ENCODE measurements around the gene NRL.
"Not testable (repeated sequence)": the region's sequence is repeated elsewhere in the genome, so short reads cannot be mapped to it uniquely, and the experiment has no call there.

The NRL gene

GRCh38 chr14:24049002-24049401, 65.7 kb downstream of the NRL start:
- DNase-seq = not testable (repeated sequence)

DNA sequence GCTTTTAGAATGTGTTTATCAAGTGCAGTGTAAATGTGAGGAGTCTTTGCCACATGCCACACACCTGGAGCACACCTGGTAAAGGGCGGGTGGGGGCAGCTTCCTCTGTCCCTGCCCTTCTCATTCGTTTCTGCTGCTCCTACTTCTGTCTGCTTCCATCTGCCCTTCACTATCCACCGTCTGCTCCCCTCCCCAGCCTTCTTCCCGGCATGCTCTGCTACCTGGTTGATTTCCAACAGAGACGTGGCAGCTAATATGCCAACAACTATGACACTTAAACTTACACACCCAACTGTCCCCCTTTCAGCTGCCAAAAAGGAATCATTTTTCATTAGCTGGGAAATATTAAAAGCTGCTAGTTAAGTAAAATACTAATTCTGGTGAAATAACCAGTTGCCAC, 72.0 kb downstream of the NRL start:
- DNase-seq = peak; percentile 95

DNA sequence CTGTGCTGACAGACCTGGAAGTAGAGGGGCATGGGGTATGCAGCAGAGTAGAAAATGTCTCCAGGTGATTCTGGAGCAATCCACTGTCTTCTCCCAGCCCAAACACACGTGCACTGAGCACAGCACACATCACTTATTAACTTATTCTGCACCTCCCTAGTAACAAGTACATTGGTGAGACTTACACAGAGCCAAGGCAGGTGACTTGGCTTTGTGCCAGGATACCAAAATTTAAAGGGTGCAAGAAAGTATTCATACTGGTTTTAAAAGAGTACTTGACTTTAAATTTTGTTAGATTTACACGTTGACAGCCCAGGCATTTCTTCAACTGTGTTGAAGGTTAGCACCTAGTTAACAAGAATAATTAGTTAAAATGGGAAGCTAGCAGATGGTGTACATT, 74.1 kb downstream of the NRL start:
- no peak for DNase-seq

DNA sequence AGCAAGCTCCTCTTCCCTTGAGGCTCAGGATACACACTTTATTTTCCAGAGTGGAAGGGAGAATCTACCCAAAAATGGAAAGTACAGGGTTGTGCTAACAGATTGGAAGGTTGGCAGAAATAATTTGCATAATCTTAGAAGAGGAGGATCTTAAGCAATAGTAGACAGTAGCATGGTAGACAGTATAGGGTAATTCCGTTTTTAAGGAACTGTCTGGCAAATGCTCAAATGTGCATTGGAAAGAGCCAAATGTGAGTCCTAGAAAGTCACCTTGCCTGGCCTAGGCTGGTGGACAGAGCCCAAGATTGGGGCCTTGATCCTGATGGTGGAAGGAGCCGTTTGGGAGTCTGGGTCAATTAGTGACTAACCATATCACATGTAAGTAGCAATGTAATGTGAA, 76.1 kb downstream of the NRL start:
- no peak for DNase-seq

GRCh38 chr14:24037658-24038037, 77.1 kb downstream of the NRL start:
- no peak for DNase-seq

DNA sequence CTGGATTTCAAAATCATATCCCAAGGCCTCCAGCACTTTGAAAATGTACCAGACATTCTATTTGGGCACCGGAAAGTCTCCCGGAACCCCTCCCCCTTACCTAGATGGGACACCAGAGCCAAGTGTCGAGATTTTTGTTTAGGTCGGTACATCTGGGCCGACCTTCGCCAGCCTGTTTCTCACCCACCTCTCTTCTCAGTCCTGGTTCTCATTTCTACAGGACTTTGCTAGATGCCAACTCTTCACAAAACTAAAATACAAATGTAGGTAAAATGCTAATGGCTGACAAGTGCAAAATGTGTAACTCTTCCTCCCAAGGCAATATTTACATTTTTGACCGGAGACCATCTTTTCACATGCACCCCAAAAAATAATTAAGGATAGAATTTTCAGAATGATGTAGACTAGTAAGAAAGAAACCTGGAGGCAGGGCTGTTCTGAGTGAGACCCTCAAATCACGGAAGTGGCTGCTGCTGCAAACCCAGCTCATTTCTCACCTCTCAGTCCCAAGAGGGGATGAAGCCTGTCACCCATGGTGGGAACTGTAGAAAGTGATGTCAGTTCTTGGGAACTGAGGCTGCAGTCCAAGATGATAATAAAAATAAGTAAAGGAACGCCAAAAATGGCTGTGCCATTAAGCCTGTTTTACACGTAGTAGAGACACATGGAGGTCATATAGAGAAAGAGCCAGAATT, 77.6 kb downstream of the NRL start:
- DNase-seq = not testable (repeated sequence)

DNA sequence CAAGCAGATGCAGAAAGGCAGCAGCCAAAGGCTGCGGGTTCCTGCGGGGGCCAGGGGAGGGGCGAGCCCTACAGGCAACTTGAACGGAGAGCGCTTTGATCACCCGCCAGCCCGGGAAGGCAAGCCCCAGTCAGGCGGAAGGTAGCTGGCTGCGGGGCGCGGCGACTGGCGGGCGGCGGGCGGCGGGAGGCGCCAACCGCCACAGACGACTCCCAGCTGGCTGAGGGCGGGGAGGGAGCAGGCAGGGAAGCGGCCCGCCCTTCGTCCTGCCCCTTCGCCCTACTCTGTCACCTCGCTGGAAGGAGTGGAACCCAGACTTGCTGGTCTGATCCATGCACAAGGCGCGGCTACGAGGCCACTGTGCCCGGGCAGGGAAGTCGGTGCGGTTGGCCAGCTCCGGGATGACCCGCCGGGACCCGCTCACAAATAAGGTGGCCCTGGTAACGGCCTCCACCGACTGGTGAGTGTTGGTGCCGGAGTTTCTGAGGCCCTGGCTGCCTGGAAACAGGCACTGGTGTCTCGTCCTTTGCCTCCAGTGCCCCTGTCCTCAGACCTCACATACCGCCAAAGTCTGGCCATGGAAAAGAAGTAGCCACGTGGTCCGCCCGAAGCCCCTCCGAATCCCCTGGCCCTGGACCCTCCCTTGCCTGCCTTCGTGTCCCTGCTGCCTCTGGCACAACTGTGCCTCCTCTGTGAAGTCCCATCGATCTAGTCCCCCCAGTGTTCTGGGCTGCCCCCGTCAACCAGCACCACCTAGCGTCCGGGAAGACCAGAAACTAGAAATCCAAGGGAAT, 78.4 kb downstream of the NRL start:
- DNase-seq = peak; percentile 93

DNA sequence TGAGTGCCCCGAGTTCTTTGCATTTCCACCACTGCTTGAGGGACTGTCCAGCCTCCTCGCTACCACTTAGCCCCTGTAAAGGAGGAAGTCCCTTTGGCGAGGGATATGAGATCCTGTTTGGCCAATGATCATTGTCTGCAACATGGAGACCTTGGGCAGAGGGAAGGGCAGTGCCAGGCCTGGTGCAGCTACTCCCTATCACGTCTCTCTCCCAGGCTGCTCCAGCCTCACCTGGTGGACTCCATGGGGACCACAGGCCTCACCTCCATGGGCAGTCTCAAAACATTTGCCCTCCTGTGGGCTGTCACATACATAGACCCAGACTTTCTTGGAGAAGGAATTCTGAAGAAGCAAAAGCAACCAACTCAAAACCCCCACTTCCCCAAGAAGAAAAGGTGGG, 79.0 kb downstream of the NRL start:
- not testable (repeated sequence) for DNase-seq

DNA sequence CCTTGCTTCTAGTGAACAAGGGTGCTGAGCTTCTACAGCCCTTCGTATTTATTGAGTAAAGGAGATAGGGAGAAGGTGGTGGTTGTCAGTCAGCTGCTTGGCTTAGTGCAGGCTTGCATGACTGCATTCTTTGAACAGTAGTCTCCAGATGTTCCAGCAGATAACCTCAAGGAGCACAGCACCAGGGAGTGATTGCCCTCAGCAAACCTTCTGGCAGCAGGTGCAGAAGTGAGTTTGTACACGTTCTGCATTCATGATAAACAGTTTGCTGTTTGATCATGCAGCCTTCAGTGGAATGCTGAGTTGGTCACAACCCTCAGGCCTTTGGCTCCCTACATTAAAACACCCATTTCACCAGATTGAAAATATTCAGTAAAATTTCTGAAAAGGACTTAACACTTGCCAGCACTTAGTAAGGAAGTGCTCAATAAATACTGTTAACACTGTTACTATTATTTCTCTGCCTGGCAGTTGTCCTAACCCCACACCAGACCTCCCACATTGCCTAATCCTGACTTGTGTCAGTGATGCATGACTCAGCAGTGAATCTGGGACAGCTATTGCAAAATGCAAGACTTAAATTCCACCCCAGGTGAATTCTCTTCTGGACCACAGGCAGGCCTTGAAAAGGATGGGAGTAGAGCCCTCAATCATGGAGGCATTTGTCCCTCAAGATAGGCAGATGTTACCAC, 81.9 kb downstream of the NRL start:
- DNase-seq = no peak

DNA sequence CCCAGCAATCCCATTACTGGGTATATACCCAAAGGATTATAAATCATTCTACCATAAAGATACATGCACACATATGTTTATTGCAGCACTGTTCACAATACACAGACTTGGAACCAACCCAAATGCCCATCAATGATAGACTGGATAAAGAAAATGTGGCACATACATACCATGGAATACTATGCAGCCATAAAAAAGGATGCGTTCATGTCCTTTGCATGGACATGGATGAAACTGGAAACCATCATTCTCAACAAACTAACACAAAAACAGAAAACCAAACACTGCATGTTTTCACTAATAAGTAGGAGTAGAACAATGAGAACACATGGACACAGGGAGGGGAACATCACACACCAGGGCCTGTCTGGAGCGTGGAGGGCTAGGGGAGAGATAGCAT, 83.4 kb downstream of the NRL start:
- not testable (repeated sequence) for DNase-seq

GRCh38 chr14:24029687-24030086, 85.1 kb downstream of the NRL start:
- DNase-seq = not testable (repeated sequence)

All from NCI-H2171 treated with DMSO at 0.1 percent for 48 hours (cell line).